GM21825 (cell line): Measurements from ENCODE around the gene FBXO41.
A peak's percentile ranks its signal among the peaks of the same experiment; 100 is the strongest.

Experiments
- ATAC-seq: cut with Tn5 transposase; IDR thresholded peaks from one replicate; pipeline ENCODE4 v1.9.1; 2021; ENCODE audit warnings: mild to moderate bottlenecking, moderate library complexity; ENCODE audit not compliant: unreplicated experiment

Gene FBXO41

GRCh38 chr2:73289304-73289703, 5.0 kb upstream of the FBXO41 start:
- ATAC-seq: no peak

GRCh38 chr2:73286134-73286655, 1.9 kb upstream of the FBXO41 start:
- no peak for ATAC-seq

- peak; percentile 59 for ATAC-seq
Measured at GRCh38 chr2:73285159-73285739, 971 bp upstream of the FBXO41 start.

- peak; percentile 22 for ATAC-seq
Measured at GRCh38 chr2:73283545-73284295, 558 bp downstream of the FBXO41 start.

- no peak for ATAC-seq
Measured at GRCh38 chr2:73282924-73283544, 1.2 kb downstream of the FBXO41 start.

DNA sequence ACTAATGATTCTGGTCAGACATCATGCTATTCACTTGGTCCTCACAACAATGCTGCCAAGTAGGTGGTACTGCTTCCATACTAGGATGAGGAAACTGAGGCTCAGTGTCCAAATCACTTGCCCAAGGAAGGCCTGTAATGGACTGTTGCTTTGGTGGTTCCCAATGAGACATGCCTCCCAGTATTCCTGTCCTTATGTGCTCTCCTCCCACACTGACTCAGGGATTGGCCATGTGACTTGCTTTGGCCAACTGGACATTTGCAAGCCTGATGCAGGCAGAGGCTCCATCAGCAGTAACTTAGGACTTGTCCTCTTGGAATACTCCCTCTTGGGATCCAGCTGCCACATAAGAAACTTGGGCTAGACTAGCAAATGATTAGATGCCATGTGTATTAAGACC, 3.0 kb downstream of the FBXO41 start:
- no peak for ATAC-seq

- ATAC-seq: no peak
Measured at GRCh38 chr2:73279852-73280251, 4.4 kb downstream of the FBXO41 start.

- no peak for ATAC-seq
Measured at GRCh38 chr2:73272270-73272669, 12.0 kb downstream of the FBXO41 start.

DNA sequence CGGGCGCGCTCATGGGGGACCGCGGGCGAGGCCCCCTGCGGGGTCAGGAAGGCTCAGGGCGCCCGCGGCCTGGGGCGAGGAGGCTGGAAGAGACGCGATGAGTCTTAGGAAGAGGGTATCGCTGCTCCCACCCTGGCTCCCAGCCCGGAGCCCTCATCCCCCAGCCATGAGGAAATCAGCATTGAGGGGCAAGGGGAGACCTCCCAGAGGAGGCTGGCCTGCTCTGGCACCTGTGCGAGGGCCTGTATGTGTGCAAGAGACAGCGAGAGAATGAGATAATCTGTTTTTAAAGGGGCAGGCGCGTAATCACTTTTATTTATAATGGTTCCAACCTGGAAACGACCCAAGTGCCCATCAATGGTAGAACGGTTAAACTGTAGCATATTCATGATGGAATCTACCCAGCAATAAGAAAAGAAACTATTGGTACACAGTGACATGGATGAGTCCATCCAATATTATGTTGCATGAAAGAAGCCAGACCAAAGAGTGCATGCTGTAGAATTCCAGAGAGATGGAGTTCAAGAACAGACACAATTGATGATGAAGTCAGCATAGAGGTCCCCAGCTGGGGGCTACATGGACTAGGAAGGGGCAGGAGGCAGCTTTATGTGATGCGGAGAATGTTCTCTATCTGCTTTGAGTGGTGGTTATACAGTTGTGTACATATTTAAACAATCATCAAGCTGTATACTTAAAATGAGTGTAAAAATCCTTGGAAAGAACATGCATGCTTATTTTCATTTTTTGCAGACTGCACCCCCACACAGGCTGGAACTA, 14.4 kb downstream of the FBXO41 start:
- ATAC-seq: no peak

- peak; percentile 61 for ATAC-seq
Measured at GRCh38 chr2:73268830-73269685, 15.2 kb downstream of the FBXO41 start.

GRCh38 chr2:73268366-73268829, 15.9 kb downstream of the FBXO41 start:
- no peak for ATAC-seq

DNA sequence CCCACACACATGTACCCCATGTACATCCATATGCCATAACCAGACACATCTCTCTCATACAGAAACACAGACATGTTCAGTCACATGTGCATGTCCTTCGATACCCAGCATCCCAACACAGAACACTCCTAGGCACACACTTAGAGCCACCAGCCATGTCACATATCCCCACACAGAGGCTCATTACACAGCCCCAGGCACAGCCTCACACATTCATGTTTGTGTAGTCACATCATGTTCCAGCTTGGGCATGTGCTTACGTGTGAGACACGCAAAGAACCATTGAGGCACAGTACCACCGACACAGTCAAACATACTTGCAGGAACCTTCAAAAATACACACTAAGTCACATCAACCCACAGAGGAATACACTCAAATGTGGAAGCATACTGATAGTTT, 17.3 kb downstream of the FBXO41 start:
- no peak for ATAC-seq

GRCh38 chr2:73266061-73266901, 18.0 kb downstream of the FBXO41 start:
- no peak for ATAC-seq

- no peak for ATAC-seq
Measured at GRCh38 chr2:73265298-73266060, 18.8 kb downstream of the FBXO41 start.

- ATAC-seq: no peak
Measured at GRCh38 chr2:73264783-73265182, 19.5 kb downstream of the FBXO41 start.

- no peak for ATAC-seq
Measured at GRCh38 chr2:73264332-73264606, 20.0 kb downstream of the FBXO41 start.

DNA sequence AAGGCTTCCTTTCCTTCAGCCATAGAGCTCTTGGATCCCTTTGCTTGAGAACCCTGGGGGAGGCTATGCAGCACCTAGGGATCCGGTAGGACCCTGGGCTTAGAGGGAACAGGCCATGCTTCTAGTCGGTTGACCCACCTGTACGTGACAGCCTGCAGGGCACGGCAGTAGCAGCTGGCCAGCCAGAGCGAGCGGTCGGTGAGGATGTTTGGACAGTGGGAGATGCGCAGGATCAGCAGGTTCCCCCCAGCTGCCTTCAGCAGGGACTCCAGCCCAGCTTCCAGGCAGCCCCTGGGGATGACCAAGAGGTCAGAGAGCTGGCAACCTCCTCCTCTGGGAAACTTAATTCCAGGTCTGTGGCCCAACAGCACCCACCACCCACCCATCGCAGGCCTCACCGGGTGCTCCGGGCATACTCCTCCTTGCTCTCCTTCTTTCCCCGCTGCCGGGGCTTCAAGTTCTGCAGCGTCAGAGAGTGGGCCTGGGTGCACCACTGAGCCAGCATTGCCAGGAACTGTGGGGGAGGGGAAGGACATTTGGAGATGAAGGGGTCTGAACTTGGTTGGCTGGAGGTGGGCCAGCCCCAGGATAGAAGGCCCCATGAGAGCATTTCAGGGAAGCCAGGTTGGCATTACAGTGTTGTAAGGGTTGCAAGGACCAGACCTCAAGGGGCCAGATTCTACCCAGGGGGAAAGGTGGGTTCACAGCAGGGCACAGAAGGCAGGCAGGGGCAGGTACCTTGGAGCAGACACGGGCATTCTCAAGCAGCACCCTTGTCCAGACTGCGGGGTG, 20.5 kb downstream of the FBXO41 start:
- no peak for ATAC-seq
